HepG2 (cell line): Measurements from ENCODE around the gene FMC1. TPM values are rescaled to one million over a fixed set of nuclear protein-coding genes. Genes with fewer than 3 reads are reported as not detected.

Experiments used
- DMTF1 ChIP-seq: sonication (generic); formaldehyde crosslinking; IDR thresholded peaks from 2 replicates; pipeline ENCODE4 v1.4.0; 2020; ENCODE audit warnings: mild to moderate bottlenecking, missing genetic modification reagents
- GLI4 ChIP-seq: sonication (generic); formaldehyde crosslinking; IDR thresholded peaks from 2 replicates; pipeline ENCODE4 v1.5.1; 2020; ENCODE audit warnings: missing genetic modification reagents, mild to moderate bottlenecking, moderate library complexity, borderline replicate concordance
- HOXA5 ChIP-seq: sonication (generic); formaldehyde crosslinking; IDR thresholded peaks from 2 replicates; pipeline ENCODE4 v1.4.0; 2020; ENCODE audit warnings: missing genetic modification reagents
- KLF13 ChIP-seq: sonication (generic); formaldehyde crosslinking; IDR thresholded peaks from 2 replicates; pipeline ENCODE4 v1.4.0; 2020; ENCODE audit warnings: mild to moderate bottlenecking, missing genetic modification reagents
- MAF1 ChIP-seq: sonication (generic); formaldehyde crosslinking; IDR thresholded peaks from 2 replicates; pipeline ENCODE4 v1.5.0; 2020; ENCODE audit warnings: missing genetic modification reagents, borderline replicate concordance
- NFKB2 ChIP-seq: sonication (generic); formaldehyde crosslinking; IDR thresholded peaks from 2 replicates; pipeline ENCODE4 v1.4.0; 2020; ENCODE audit warnings: missing genetic modification reagents, borderline replicate concordance
- NKX3-1 ChIP-seq: sonication (generic); formaldehyde crosslinking; IDR thresholded peaks from 2 replicates; pipeline ENCODE4 v1.5.0; 2020; ENCODE audit warnings: missing genetic modification reagents
- PAF1 ChIP-seq: IDR thresholded peaks from 2 replicates; pipeline ENCODE4 v1.6.1; 2016; ENCODE audit warnings: missing genetic modification reagents, missing compliant biosample characterization
- PREB ChIP-seq: sonication (generic); formaldehyde crosslinking; IDR thresholded peaks from 2 replicates; pipeline ENCODE4 v1.4.0; 2020; ENCODE audit warnings: missing genetic modification reagents
- RFXAP ChIP-seq: sonication (generic); formaldehyde crosslinking; IDR thresholded peaks from 2 replicates; pipeline ENCODE4 v1.4.0; 2020; ENCODE audit warnings: missing genetic modification reagents, borderline replicate concordance
- TOPORS ChIP-seq: sonication (generic); formaldehyde crosslinking; IDR thresholded peaks from 2 replicates; pipeline ENCODE4 v1.8.0; 2023; ENCODE audit warnings: mild to moderate bottlenecking, missing genetic modification reagents
- ZBTB7B ChIP-seq: sonication (generic); formaldehyde crosslinking; IDR thresholded peaks from 2 replicates; pipeline ENCODE4 v1.4.0; 2020; ENCODE audit warnings: missing genetic modification reagents
- ZC3H13 ChIP-seq: sonication (generic); formaldehyde crosslinking; IDR thresholded peaks from 2 replicates; pipeline ENCODE4 v1.8.1; 2023; ENCODE audit warnings: mild to moderate bottlenecking, missing genetic modification reagents, moderate library complexity
- ZKSCAN5 ChIP-seq: sonication (generic); formaldehyde crosslinking; IDR thresholded peaks from 2 replicates; pipeline ENCODE4 v1.5.1; 2020; ENCODE audit warnings: mild to moderate bottlenecking, missing genetic modification reagents
- ZNF331 ChIP-seq: sonication (generic); formaldehyde crosslinking; IDR thresholded peaks from 2 replicates; pipeline ENCODE4 v1.4.0; 2020; ENCODE audit warnings: missing genetic modification reagents
- ZNF597 ChIP-seq: sonication (generic); formaldehyde crosslinking; IDR thresholded peaks from 2 replicates; pipeline ENCODE4 v1.5.0; 2020; ENCODE audit warnings: missing genetic modification reagents
- polyA plus RNA-seq, 8 experiments: library from polyadenylated mRNA; depleted of rRNA in 3 of 8; stranded (reverse) in 7 of 8; unstranded in 1 of 8; fragments of >200 nt; fragmentation: Illumina TruSeq in 4 of 8; extraction: Trizol in 4 of 8; gene quantifications; 2 replicates each; pipeline versions ENCODE4 v1.2.1 to v1.2.3, GENCODE V29; 2011 to 2016; ENCODE audit warnings: low read depth in 4 of 8, missing spikeins in 1 of 8, mixed read lengths in 1 of 8; ENCODE audit not compliant: insufficient read depth in 1 of 8
- total RNA-seq, 5 experiments: library from RNA; depleted of rRNA; stranded (reverse); fragments of >200 nt; fragmentation: Illumina TruSeq; extraction: Trizol; gene quantifications; 2 replicates each; pipeline ENCODE4 v1.2.3, GENCODE V29; 2016; ENCODE audit warnings: low read depth in 1 of 5
- TF ChIP-seq, protein P1 (sequence below): sonication (generic); formaldehyde crosslinking; IDR thresholded peaks from 2 replicates; pipeline ENCODE4 v1.5.0; 2020; ENCODE audit warnings: missing genetic modification reagents, mild to moderate bottlenecking, borderline replicate concordance
- TF ChIP-seq, protein P2 (sequence below): sonication (generic); formaldehyde crosslinking; IDR thresholded peaks from 2 replicates; pipeline ENCODE4 v1.5.0; 2020; ENCODE audit warnings: mild to moderate bottlenecking, missing genetic modification reagents
- TF ChIP-seq, protein P3 (sequence below): sonication (generic); formaldehyde crosslinking; IDR thresholded peaks from 2 replicates; pipeline ENCODE4 v1.5.1; 2020; ENCODE audit warnings: mild to moderate bottlenecking, moderate library complexity, missing genetic modification reagents

FMC1 gene
- total and polyA plus RNA-seq, 2 of the 13 experiments (the other 11 are each of a cell fraction or from before 2014, with no cell fraction given): 39.2 to 50.7 TPM

DNA sequence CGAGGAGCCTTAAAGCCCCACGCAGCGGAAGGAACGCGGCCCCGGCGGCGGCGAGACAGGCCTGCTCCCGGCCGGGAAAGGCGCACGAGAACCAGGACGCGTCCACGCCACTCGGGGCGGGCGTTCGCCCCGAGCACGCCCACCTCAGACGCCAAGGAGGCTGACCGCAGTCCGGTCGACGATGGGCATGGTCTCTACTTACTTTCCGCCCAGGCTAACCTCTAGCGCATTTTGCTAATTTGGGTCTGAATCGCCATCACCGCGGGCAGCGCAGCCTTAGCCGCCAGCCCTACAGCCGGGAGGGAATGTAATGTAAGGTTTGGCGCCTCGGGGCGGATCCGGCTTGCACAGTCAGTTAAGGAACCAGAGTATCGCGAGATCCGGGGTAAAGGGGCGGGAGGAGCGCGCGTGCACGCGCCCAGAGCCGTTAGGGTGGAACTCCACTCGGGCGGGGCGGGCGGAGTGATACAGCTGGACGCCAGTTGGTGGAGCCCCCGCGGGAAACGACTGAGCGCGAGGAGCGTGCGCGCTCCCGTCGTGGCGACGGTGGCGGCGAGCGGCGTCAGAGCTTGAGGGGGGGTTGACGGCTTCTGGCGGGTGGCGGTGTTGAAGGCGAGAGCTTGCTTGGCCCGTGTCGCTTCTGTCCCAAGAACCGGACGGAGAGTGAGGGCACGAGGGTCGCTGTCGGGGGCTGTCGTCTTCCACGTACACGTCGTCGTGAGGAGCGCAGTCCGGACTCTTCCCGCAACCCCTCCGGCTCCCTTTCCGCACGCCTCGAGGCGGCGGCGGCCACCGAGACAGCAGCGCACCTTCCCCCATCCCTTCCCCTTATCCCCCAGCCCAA lies 18.5 kb downstream of the FMC1 start, which contains the start of gene LUC7L2 (continued):
- TF ChIP-seq RFXAP: peak; percentile 41; the same call in 1 of the 2 replicates
- TF ChIP-seq, protein P1, sequence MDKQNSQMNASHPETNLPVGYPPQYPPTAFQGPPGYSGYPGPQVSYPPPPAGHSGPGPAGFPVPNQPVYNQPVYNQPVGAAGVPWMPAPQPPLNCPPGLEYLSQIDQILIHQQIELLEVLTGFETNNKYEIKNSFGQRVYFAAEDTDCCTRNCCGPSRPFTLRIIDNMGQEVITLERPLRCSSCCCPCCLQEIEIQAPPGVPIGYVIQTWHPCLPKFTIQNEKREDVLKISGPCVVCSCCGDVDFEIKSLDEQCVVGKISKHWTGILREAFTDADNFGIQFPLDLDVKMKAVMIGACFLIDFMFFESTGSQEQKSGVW (CRISPR knock-in tag): no peak
- TF ChIP-seq, protein P2, sequence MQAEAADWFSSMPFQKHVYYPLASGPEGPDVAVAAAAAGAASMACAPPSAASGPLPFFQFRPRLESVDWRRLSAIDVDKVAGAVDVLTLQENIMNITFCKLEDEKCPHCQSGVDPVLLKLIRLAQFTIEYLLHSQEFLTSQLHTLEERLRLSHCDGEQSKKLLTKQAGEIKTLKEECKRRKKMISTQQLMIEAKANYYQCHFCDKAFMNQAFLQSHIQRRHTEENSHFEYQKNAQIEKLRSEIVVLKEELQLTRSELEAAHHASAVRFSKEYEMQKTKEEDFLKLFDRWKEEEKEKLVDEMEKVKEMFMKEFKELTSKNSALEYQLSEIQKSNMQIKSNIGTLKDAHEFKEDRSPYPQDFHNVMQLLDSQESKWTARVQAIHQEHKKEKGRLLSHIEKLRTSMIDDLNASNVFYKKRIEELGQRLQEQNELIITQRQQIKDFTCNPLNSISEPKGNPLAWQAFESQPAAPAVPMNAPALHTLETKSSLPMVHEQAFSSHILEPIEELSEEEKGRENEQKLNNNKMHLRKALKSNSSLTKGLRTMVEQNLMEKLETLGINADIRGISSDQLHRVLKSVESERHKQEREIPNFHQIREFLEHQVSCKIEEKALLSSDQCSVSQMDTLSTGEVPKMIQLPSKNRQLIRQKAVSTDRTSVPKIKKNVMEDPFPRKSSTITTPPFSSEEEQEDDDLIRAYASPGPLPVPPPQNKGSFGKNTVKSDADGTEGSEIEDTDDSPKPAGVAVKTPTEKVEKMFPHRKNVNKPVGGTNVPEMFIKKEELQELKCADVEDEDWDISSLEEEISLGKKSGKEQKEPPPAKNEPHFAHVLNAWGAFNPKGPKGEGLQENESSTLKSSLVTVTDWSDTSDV (CRISPR knock-in tag): no peak
- TF ChIP-seq PREB (CRISPR knock-in tag): no peak
- no peak for TF ChIP-seq ZNF597 (CRISPR knock-in tag)
- peak; percentile 83; the same call in 1 of the 2 replicates for TF ChIP-seq NFKB2 (CRISPR knock-in tag)
- TF ChIP-seq KLF13 (CRISPR knock-in tag): 0 out of 2 replicates have a peak, but pooled peaks have one; percentile 15
- peak; percentile 37; the same call in 1 of the 2 replicates for TF ChIP-seq ZBTB7B (CRISPR knock-in tag)
- TF ChIP-seq NKX3-1 (CRISPR knock-in tag): peak; percentile 83; the same call in 1 of the 2 replicates
- TF ChIP-seq MAF1 (CRISPR knock-in tag): no peak; the same call in 1 of the 2 replicates
- TF ChIP-seq, protein P3, sequence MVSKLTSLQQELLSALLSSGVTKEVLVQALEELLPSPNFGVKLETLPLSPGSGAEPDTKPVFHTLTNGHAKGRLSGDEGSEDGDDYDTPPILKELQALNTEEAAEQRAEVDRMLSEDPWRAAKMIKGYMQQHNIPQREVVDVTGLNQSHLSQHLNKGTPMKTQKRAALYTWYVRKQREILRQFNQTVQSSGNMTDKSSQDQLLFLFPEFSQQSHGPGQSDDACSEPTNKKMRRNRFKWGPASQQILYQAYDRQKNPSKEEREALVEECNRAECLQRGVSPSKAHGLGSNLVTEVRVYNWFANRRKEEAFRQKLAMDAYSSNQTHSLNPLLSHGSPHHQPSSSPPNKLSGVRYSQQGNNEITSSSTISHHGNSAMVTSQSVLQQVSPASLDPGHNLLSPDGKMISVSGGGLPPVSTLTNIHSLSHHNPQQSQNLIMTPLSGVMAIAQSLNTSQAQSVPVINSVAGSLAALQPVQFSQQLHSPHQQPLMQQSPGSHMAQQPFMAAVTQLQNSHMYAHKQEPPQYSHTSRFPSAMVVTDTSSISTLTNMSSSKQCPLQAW (CRISPR knock-in tag): peak; percentile 96
- peak; percentile 44; the same call in 1 of the 2 replicates for TF ChIP-seq GLI4 (CRISPR knock-in tag)
- peak; percentile 96 for TF ChIP-seq HOXA5 (CRISPR knock-in tag)
- TF ChIP-seq ZC3H13 (CRISPR knock-in tag): peak; percentile 96
- TF ChIP-seq ZNF331 (CRISPR knock-in tag): peak; percentile 33; the same call in 1 of the 2 replicates
- TF ChIP-seq DMTF1: no peak
- no peak for TF ChIP-seq PAF1 (CRISPR knock-in tag)
- no peak for TF ChIP-seq ZKSCAN5 (CRISPR knock-in tag)
- peak; percentile 71; the same call in 1 of the 2 replicates for TF ChIP-seq TOPORS (CRISPR knock-in tag)
